GM21528 (cell line): Measurements from ENCODE around the gene C1orf174.
A peak's percentile ranks its signal among the peaks of the same experiment; 100 is the strongest.

ENCODE experiments used
- ATAC-seq: cut with Tn5 transposase; IDR thresholded peaks from one replicate; pipeline ENCODE4 v1.9.1; 2021; ENCODE audit warnings: mild to moderate bottlenecking, moderate library complexity; ENCODE audit not compliant: unreplicated experiment, low FRiP score

C1orf174 gene

GRCh38 chr1:3900150-3900968 is at the start of gene C1orf174:
Gene C1orf174 (minus strand): TSS chr1:3900272. CDS start chr1:3900186, 86 bp downstream.
- ATAC-seq: peak; percentile 80

GRCh38 chr1:3948344-3948743 is 48.3 kb upstream of the C1orf174 start:
- ATAC-seq: no peak

DNA sequence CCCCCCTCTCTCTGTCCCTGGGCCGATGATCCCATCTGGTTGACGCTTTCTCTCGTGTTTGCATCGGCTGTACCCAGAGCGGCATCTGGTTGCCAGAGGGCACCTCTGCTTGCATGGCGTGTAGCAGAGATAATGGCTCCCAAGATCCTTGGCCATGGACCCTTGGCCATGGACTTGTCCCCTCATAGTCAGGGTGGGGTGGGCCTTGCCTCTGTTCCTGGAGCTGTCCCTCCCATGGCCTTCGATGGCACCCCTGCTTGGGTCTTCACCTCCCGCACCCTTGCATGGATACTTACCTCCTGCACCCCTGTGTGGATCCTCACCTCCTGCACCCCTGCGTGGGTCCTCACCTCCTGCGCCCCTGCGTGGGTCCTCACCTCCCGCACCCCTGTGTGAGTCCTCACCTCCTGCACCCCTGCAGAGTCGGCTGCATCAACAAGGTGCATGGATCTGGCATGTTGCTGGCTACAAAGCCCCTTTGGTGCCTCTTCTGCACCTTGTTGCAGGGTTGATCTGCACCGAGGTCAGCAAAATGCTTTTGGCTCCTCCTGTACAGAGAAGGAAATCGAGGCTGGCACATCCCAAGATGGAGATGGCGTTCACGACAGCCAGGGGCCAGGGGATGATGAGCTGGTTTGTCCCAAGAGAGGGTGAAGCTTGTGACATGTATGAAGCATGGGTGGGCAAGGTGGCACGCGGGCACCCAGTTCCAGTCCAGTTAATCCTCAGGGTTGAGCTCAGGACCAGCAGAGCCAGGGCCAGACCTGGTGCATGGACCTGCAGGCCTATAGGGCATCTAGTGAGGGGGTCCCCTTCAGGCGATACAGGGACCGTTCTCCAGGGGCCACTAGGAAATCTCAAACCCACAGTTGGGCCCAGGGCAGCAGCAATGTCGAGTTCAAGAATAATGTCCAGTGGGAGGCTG is 46.1 kb upstream of the C1orf174 start:
- ATAC-seq: no peak

DNA sequence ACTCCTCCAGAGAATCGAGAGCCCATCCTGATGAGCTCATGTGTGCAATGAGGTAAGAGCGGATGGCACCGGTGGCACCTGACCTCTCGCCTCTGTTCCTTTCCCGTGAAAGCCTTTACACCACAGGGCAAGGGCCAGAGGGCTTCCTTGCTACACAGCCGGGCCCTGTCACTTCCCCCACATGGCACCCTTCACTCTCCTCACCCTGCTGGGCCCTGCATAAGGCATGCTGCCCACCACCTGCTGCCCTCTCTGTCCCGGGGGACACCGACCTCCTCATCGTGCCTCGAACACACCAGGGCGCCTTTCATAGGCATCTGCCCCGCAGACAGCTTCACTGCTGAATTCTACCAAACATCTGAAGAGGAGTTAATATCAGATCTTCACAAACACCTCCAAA is 45.1 kb upstream of the C1orf174 start:
- ATAC-seq: no peak

DNA sequence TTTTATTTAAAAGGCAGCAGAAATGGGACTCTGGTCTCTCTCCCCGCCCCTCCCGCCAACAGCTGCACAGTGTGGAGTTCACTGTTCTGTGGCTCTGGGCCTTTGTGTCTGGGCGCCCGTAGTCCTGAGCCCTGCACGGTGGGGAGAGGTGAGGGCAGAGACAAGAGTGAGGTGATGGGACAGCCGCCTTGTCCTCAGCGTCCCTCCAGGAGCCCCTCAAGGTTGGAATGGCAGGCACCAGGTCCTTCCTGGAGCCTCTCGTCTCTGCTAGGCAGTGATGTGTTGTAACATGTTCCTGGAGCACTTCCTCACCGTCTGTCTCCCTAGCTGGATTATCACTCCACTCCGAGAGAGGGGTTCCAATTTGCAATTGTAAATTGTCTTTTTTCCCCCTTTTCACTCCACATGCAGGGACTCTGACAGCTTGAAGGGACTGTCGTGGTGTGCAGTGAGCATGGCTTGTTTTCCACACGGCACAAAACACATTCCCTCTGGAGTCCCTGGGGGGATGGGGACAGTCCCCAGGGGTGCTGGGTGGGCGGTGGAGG is 44.6 kb upstream of the C1orf174 start:
- no peak for ATAC-seq

GRCh38 chr1:3943806-3944577 is 43.9 kb upstream of the C1orf174 start:
- ATAC-seq: no peak

- no peak for ATAC-seq
Observed at GRCh38 chr1:3943123-3943431, 43.0 kb upstream of the C1orf174 start.

GRCh38 chr1:3942416-3943122 is 42.5 kb upstream of the C1orf174 start:
- no peak for ATAC-seq

- no peak for ATAC-seq
Observed at GRCh38 chr1:3940754-3941345, 40.8 kb upstream of the C1orf174 start.

- ATAC-seq: no peak
Observed at GRCh38 chr1:3940081-3940753, 40.1 kb upstream of the C1orf174 start.

DNA sequence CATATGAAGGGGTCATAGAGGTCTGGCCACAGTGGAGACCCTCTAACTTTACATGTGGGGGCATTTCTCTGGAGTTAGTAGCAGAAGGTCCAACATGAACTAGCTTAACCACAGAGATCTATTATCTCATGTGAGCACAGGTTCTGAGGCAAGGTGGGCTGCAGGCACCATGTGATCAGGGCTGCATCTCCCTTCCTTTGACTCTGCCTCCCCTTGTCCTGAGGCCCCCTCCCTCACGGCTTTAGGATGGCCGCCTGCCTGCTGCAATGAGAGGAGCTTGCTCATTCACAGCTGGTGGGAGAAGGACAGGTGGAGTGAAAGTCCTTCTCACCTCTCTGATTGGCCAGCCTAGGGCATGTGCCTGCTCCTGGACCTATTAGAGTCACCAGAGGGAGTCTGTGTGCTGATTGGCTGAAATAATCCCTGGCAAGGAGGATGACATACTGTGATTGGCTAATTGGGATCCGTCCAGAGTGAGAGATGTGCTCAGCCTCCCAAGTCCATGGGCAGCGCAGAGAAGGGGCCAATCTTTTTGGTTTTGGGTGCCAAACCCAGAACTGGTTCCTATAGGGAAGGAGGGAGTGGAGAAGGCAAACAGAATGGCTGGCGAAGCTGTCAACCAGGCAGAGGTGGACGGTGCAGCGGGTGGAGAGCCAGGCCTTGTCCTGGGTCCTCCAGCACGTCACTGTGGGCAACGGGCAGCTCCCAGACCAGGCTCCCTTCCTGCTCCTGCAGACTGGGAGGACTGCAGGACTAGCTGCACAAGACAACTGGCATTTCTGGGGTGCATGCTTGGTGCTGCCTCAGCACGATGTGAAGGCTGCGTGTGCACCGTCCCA is 39.4 kb upstream of the C1orf174 start:
- no peak for ATAC-seq

DNA sequence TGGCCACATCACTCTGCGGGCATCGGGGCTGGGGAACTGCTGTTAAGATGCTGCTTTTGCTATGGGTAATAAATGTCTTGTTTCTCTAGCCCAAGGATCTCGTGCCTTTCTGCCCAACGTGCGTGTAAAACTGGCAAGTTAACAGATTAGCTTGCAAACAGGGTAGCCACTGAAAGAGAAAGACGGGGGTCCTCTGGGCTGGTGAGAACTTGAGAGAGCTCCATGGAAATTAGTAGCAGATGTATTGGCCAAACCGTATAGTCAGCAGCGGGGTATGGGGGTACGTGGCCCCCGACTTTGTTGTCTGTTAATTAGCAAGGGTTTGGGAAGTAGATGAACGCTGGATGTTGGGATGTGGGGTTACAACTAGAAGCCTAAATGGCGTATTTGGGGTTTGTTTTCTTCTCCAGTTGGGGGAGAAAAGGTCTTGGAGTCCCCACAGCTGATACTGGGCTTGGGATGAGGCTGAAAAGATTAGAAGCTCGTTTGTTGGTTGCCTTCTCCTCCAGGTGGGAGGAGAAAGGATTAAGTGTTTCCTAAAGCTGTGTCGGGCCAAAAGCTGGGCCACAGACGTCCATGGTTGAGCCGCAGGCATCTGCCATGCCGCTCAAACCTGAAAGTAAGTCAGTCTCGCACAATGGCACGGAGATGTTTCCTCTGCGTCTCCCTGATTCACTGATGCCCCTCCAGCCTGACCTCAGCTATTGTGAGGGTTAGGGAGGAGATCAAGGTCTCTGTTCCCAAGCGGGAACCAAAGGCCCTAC is 32.3 kb upstream of the C1orf174 start:
- no peak for ATAC-seq

GRCh38 chr1:3931007-3931912 is 31.2 kb upstream of the C1orf174 start:
- no peak for ATAC-seq

GRCh38 chr1:3930301-3931006 is 30.4 kb upstream of the C1orf174 start:
- no peak for ATAC-seq

GRCh38 chr1:3929126-3929525 is 29.1 kb upstream of the C1orf174 start:
- no peak for ATAC-seq

DNA sequence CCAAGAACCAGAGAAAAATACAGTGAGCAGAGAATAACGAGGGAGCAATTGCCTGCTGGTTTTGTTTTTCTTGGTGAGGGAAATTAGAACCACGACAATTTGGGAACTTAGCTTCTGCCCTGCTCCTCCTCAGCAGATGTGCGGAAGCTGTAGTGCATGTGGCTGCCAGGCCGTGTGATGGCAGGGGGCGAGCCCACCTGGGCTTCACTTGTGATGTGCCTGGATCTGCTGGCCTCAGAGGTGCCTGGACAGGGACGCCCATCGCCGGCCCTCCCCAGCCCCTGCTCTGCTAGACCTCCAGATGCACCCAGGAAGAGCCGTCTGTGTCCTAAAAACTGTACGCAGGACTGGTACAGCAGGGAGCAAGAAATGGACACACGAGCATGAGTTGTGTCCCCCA is 28.5 kb upstream of the C1orf174 start:
- ATAC-seq: no peak
